Neural cell (in vitro differentiated cells): ENCODE results near the gene ADAMTS2.

Experiments
- CTCF ChIP-seq: fragments of 450-650 bp; IDR thresholded peaks from 2 replicates; pipeline ENCODE4 v1.5.1; 2014; ENCODE audit warnings: antibody characterized with exemption, mild to moderate bottlenecking, moderate library complexity; ENCODE audit not compliant: poor library complexity, severe bottlenecking
- EP300 ChIP-seq: fragments of 450-650 bp; conservative IDR thresholded peaks from 2 replicates; pipeline ENCODE4 v1.6.1; 2014; ENCODE audit warnings: antibody characterized with exemption, mild to moderate bottlenecking, moderate library complexity; ENCODE audit not compliant: poor library complexity, severe bottlenecking
- EZH2 ChIP-seq: fragments of 200-600, 300-800 bp; shearing (Covaris generic), sonication (generic); IDR thresholded peaks from 2 replicates; pipeline ENCODE4 v1.6.1; 2014; ENCODE audit warnings: antibody characterized with exemption, low read length, borderline replicate concordance, mild to moderate bottlenecking; ENCODE audit not compliant: insufficient read depth, poor library complexity, severe bottlenecking
- POLR2AphosphoS5 ChIP-seq: IDR thresholded peaks from 2 replicates; pipeline ENCODE4 v1.6.1; 2012
- RAD21 ChIP-seq: fragments of 450-650 bp; conservative IDR thresholded peaks from 2 replicates; pipeline ENCODE4 v1.6.1; 2014; ENCODE audit warnings: antibody characterized with exemption, mild to moderate bottlenecking, moderate library complexity
- REST ChIP-seq: IDR thresholded peaks from 2 replicates; pipeline ENCODE4 v1.6.1; 2012; ENCODE audit warnings: borderline replicate concordance

DNA sequence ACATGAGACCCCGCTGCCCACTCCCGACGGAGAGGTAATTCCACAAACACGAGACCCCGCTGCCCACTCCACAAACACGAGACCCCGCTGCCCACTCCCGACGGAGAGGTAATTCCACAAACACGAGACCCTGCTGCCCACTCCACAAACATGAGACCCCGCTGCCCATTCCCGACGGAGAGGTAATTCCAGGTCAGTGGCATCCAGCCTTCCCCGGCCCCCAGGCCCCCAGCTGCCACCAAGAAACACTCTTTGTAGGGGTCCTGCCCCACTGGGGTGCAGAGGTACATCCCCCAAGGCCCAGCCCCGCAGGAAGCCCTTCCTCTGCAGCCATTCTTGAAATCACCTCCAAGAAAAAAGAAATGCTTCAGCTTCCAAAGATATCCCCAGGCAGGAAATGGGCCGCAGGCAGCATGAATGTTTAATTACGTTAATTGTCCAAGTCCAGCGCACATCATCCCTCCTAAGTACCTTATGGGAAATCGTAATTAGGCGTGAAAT, 115.9 kb downstream of the ADAMTS2 start:
- no peak for TF ChIP-seq EZH2
- TF ChIP-seq CTCF = no peak
- no peak for TF ChIP-seq POLR2AphosphoS5
- no peak for TF ChIP-seq REST
- no peak for TF ChIP-seq EP300
- TF ChIP-seq RAD21 = no peak
